Measurements from ENCODE around the gene CCDC142.

DNA sequence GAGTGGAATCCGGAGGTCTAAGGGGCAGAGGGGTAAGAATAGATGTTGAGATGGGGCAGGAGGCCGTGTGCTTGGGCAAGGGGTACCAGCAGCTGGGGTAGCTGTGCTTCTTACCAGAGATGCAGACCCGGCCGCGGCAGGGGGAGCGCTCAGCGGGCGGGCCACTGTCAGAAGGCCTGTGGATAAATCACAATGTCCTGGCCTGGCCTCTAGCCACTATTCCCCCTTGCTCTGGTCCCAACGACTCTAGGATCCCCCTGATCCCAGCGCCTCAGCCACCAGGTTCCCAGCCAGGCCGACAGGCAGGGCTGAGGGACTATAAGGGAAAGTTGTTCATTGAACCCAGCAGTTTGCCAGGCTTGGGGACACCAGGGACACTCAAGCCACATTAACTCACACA, 52.3 kb downstream of the CCDC142 start:
- TF ChIP-seq POLR2A (IDR thresholded peaks at IDR 0.05; ENCODE audit: low read depth) = no peak
- TF ChIP-seq, protein P1, sequence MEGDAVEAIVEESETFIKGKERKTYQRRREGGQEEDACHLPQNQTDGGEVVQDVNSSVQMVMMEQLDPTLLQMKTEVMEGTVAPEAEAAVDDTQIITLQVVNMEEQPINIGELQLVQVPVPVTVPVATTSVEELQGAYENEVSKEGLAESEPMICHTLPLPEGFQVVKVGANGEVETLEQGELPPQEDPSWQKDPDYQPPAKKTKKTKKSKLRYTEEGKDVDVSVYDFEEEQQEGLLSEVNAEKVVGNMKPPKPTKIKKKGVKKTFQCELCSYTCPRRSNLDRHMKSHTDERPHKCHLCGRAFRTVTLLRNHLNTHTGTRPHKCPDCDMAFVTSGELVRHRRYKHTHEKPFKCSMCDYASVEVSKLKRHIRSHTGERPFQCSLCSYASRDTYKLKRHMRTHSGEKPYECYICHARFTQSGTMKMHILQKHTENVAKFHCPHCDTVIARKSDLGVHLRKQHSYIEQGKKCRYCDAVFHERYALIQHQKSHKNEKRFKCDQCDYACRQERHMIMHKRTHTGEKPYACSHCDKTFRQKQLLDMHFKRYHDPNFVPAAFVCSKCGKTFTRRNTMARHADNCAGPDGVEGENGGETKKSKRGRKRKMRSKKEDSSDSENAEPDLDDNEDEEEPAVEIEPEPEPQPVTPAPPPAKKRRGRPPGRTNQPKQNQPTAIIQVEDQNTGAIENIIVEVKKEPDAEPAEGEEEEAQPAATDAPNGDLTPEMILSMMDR (IDR thresholded peaks at IDR 0.05) = no peak
- TF ChIP-seq EP300 (IDR thresholded peaks at IDR 0.05) = no peak
